OCI-LY7 (cell line): ENCODE measurements around the gene CTSO.

ENCODE experiments used
- CTCF ChIP-seq: fragments of 200-600 bp; sonication (generic); conservative IDR thresholded peaks from 2 replicates; pipeline ENCODE4 v1.5.1; 2014; ENCODE audit warnings: mild to moderate bottlenecking, antibody characterized with exemption, low read length, moderate library complexity, mixed read lengths
- EZH2phosphoT487 ChIP-seq: fragments of 200-600 bp; sonication (generic); IDR thresholded peaks from 2 replicates; pipeline ENCODE4 v1.6.1; 2018; ENCODE audit warnings: low read depth, borderline replicate concordance, mild to moderate bottlenecking, mixed run types, antibody characterized with exemption, low read length, moderate library complexity, mixed read lengths

GRCh38 chr4:155995069-155995468 lies 41.4 kb upstream of the CTSO start:
- TF ChIP-seq CTCF, result no peak
- TF ChIP-seq EZH2phosphoT487, result no peak
